ENCODE measurements around the gene CCL16. TPM values are rescaled to one million over a fixed set of nuclear protein-coding genes. Genes with fewer than 3 reads are reported as not detected.

Gene CCL16
- polyA plus RNA-seq (2012; ENCODE audit: insufficient read length, low read depth) = not detected

DNA sequence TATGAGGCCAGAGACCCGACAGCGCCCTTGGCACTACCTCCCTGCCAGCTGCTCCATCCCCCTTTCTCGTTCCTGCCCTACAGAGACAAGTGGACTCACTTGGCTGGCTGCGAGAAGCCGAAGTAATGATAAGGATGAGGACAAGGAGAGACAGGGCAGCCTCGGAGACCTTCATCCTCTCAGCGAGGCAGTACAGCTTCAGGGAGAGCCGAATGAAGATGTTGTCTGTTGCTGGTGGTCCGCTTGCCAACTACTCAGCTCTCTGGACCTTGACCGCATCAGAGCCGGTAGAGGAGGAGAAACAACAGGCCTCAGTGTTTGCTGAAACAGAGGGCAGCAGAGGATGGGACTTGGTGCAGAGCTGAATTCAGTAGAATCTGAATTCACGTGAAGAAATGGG is at the start of gene CCL16:
Gene CCL16, minus strand, starts transcription at position 252 of the 400 bp plus-strand sequence. Its CDS starts 77 bp downstream, at position 175.
- TF ChIP-seq SIN3A (IDR thresholded peaks at IDR 0.05; ENCODE audit: borderline replicate concordance, insufficient read depth, low read length) (no peak), POLR2AphosphoS5 (IDR thresholded peaks at IDR 0.05; ENCODE audit: low read depth, low read length) (no peak), TAF1 (IDR thresholded peaks at IDR 0.05; ENCODE audit: borderline replicate concordance, insufficient read depth, low read length) (no peak), FOXP2 (optimal IDR thresholded peaks at IDR 0.05; ENCODE audit: borderline replicate concordance, extremely low read depth, extremely low read length, insufficient read depth) (no peak)

DNA sequence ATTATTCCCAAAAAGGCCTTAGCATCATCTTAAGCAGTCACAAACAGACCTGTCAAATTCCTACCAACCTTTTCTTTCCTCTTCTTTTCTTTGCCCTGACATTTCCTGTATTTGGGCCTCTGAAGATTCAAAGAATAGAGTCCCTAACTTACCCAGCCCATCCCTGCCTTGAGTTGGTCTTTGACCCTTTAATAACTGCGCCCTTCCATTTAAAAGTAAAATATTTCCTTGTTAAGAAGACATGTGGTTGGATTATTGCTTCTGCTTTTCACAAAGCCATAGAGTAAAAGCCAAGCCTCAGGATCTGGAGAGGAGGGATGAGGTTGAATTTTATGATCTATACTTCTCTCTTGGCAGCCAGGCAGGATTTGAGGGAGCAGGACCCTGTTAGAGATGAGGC is 49.7 kb upstream of the CCL16 start:
- no peak for TF ChIP-seq POLR2AphosphoS5 (IDR thresholded peaks at IDR 0.05; ENCODE audit: low read depth, low read length)
- no peak for TF ChIP-seq REST (IDR thresholded peaks at IDR 0.05; ENCODE audit: insufficient read depth in 1 of 2, low read depth in 2 of 2, low read length in 2 of 2)
- no peak for TF ChIP-seq SIN3A (IDR thresholded peaks at IDR 0.05; ENCODE audit: borderline replicate concordance, insufficient read depth, low read length)
- no peak for TF ChIP-seq FOXP2 (optimal IDR thresholded peaks at IDR 0.05; ENCODE audit: borderline replicate concordance, extremely low read depth, extremely low read length, insufficient read depth)
- TF ChIP-seq TAF1 (IDR thresholded peaks at IDR 0.05; ENCODE audit: borderline replicate concordance, insufficient read depth, low read length) = no peak

- TF ChIP-seq SIN3A (IDR thresholded peaks at IDR 0.05; ENCODE audit: borderline replicate concordance, insufficient read depth, low read length) (no peak), POLR2AphosphoS5 (IDR thresholded peaks at IDR 0.05; ENCODE audit: low read depth, low read length) (no peak), REST (IDR thresholded peaks at IDR 0.05; ENCODE audit: insufficient read depth in 1 of 2, low read depth in 2 of 2, low read length in 2 of 2) (no peak)
Measured at GRCh38 chr17:36027761-36028160, 46.5 kb upstream of the CCL16 start.

DNA sequence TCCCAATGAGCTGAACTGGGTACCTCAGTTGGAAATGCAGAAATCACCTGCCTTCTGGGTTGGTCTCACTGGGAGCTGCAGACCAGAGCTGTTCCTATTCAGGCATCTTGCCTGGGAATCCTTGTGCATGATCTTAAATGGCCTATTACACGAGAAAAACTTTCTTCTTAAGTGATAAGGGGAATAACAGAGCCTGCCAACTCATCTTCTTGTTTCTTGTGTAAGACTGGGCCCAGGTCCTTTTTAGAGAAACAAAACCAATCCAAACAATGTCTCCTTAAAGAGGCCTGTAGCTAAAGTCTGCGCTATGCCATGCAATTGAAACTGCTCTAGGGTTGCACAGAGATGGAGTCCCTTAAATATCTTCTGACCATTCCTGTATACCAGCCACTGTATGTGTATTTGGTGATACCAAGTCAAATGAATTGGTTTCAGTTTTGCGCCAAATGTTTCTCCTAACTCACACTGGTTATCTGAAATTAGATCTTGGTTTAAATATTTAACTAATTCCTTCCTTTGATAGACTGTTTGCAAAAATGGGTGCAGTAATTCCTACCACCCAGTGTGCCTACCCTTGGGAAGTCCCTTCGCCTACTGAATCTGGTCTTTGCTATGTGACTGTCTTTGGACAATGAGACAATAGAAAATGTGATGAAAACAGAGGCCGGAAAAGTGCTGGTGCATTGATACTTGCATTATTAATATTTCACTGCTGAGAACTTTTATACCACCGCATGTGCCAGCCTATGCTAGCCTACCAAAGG is 43.0 kb upstream of the CCL16 start:
- no peak for TF ChIP-seq SIN3A (IDR thresholded peaks at IDR 0.05; ENCODE audit: borderline replicate concordance, insufficient read depth, low read length)
- no peak for TF ChIP-seq FOXP2 (optimal IDR thresholded peaks at IDR 0.05; ENCODE audit: borderline replicate concordance, extremely low read depth, extremely low read length, insufficient read depth)
- TF ChIP-seq REST (IDR thresholded peaks at IDR 0.05; ENCODE audit: insufficient read depth in 1 of 2, low read depth in 2 of 2, low read length in 2 of 2) = no peak
- TF ChIP-seq POLR2AphosphoS5 (IDR thresholded peaks at IDR 0.05; ENCODE audit: low read depth, low read length) = no peak

GRCh38 chr17:36019423-36019822 is 38.1 kb upstream of the CCL16 start:
- TF ChIP-seq FOXP2 (optimal IDR thresholded peaks at IDR 0.05; ENCODE audit: borderline replicate concordance, extremely low read depth, extremely low read length, insufficient read depth) = no peak
- no peak for TF ChIP-seq SIN3A (IDR thresholded peaks at IDR 0.05; ENCODE audit: borderline replicate concordance, insufficient read depth, low read length)
- no peak for TF ChIP-seq POLR2AphosphoS5 (IDR thresholded peaks at IDR 0.05; ENCODE audit: low read depth, low read length)
- no peak for TF ChIP-seq TAF1 (IDR thresholded peaks at IDR 0.05; ENCODE audit: borderline replicate concordance, insufficient read depth, low read length)
- no peak for TF ChIP-seq REST (IDR thresholded peaks at IDR 0.05; ENCODE audit: insufficient read depth in 1 of 2, low read depth in 2 of 2, low read length in 2 of 2)
